NCI-H187 treated with DMSO at 0.1 percent for 48 hours (cell line): ENCODE results near the gene RAB22A.

Source experiments
- DNase-seq: peaks from one replicate; lab custom pipeline; 2025; lab: John Stamatoyannopoulos, UW

Gene RAB22A

GRCh38 chr20:58309591-58310290 lies at the start of gene RAB22A:
RAB22A (plus strand) TSS chr20:58309715; CDS start chr20:58309977, 262 bp downstream.
- no peak for DNase-seq

GRCh38 chr20:58260006-58260405 lies 49.5 kb upstream of the RAB22A start:
- no peak for DNase-seq

DNA sequence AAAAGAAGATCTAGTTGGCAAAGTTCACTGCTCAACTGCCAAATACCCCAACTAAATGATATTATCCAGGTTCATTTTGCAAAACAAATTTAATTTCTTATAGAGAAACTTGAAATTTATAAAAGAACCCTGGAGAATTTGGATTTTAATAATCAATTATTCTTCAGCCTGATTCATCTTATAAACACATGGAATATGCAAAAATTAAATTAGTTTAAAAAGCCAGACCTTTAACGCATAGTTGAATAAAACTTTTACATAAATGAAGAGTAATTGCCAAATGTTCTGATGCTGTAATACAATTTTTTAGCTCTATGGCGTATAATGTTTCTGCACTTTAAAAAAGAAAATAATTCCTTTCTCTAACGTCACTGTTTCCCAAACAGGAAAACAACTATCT lies 47.9 kb upstream of the RAB22A start:
- DNase-seq: no peak

DNA sequence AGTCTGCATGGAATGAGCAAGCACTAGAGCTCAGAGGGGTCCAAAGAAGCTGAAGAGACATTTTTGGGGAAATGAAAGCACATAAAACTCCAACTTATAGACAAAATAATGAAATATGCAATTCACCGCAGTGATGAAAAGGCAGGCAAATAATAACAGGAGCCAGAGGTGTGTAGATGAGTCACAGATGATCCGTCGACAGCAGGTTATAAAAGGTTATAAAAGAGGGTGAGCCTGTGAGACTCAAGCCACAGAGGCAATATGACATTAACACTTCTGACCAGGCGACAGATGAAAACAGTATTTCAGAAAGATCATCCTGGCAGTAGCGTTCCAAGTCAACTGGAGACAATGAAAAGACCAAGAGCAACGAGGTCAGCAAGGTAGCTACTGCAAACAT lies 45.2 kb upstream of the RAB22A start:
- DNase-seq: no peak

DNA sequence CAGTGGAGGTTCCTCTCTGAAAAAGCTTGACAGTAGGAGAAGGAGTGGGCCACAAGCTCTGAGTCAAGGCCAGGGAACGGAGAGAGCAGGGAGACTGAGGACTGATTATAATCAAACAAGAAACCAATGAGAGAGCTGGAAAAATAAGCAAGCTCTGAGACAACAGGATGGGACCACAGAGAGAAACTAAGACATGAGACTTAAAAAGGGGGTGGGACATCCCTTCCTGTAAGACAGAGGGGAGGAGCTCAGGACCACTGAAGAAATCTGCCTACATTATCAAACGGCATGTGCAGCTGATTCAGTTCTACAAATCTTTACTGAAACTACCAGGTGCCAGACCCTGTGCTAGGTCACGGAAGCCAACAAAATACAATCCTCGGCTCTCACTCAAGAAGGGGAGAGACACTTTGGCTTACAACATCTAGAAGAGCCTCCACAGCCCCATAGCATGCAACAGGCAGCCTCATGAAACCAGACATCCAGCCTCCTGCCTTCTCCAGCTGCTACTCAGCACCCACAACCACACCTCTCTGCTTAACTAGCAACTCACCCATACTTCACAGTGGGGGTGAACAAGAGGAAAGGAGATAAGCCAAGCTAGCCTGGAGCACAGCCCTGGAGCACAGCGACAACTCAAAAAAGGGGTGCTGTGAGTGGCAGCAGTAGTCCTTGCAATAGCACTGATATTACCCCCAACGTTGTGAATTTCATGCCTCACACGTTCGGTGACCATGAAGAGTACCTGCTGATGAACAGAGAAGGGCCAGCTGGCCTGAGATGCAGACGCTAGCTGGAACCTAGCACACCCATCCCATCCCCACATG lies 41.9 kb upstream of the RAB22A start:
- no peak for DNase-seq

GRCh38 chr20:58268421-58268821 lies 41.1 kb upstream of the RAB22A start:
- no peak for DNase-seq

GRCh38 chr20:58268936-58269619 lies 40.4 kb upstream of the RAB22A start:
- DNase-seq: no peak

DNA sequence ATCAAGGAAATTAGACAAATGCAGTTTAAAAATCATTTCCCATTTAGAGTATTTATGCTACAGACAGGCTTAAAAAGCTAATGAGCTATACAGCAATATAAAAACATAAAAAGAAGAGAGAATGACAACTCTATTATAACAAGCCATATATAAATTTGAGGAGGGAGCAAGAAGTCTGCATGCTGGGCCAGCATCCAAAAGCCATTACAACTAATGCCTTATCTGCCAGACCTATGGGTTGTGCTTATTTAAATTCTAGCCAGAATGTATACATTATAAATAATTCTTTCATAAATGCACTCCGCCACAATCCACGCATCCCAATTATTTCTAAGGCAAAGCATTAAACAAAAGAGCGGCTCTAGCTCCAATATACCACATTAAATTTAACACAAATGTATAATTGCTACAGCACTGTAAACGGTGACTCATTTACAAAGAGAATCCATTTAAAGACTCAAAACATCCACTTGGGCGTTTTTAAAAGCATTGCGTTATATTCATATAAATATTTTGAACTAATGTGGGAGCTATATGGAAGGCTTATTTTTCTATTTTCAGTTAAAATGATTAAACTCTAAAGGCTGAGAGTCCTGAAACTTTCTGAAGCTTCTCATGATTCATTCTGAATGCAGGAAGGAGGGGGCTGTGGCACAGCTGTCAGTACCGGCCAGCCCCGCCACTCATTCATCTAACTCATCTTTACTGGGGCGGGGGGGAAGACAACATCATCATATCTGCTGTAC lies 37.7 kb upstream of the RAB22A start:
- no peak for DNase-seq

DNA sequence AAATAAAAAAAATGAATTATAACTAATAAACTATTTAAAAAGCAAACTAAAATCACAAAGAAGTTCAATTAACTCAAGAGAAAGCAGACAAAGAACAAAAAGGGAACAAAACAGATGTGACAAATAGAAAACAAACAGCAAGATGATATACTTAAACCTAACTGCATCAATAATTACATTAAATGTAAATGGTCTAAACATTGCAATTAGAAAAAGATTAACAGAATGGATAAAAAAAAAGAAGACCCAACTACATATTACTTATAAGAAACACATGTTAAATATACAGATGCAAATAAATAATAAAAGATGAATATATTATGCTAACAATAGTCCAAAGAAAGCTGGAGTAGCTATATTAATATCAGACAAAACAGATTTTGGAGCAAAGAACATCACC lies 35.1 kb upstream of the RAB22A start:
- DNase-seq: no peak

GRCh38 chr20:58277107-58277506 lies 32.4 kb upstream of the RAB22A start:
- DNase-seq: no peak

DNA sequence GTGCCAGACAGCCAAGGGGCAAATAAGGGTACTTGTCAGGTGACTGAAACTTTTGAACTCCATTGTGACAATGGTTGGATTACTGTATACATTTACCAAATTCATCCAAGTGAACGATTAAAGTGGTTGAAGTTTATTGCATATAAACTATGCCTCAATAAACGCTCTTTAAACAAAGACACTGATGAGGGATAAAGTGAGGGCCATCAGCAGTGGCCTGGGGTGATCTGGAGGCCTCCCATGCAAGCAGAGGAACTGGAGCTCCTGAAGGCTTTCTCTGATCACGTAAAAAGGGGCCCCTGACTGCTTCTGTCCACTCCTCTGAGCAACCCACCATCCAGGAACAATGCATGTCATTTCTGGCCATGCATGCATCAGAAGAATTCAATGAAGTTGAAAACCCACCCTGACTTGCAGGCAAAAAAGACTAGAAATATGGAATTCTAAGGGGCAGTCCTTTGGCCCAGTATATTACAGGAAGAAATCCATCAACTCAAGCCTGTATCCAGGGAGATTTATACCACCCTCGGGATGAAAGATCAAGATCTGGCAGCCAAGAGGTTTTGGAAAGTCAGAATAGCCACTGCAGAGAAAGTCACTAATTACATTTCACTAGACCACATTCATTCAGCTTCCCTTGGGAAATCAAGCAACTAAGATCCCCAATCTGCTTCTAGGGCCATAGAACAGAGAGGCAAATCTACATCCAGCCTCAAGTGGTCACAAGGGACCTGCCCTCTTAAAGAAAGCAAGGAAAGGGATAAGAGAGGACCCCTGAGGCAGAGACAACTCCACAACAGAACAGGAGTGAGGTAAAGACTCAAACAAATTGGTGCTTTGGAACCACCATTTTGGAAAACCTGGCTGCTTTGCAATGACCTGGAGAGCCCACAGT lies 31.7 kb upstream of the RAB22A start:
- peak; percentile 66 for DNase-seq

- DNase-seq: no peak
Observed at GRCh38 chr20:58286729-58287128, 22.8 kb upstream of the RAB22A start.

GRCh38 chr20:58287638-58288037 lies 21.9 kb upstream of the RAB22A start:
- DNase-seq: no peak

- no peak for DNase-seq
Observed at GRCh38 chr20:58289143-58289542, 20.4 kb upstream of the RAB22A start.

DNA sequence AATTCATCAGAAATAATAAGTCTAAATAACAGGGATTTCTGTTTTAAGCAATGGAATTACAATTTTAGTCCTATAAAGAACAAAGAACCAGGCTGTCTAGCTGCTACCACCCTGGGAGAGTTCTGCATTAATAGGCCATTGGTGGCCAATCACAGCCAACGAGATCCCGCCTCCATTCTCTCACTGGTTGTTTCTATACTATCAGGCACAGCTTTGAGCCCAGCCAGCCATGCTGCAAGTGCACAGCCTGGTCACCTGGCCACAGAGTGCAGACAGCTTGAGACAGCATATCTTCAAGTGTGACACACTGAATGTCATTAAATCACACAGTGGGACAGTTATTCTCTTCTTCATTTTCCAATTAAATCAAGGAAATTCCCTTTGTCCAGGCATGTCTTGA lies 16.1 kb upstream of the RAB22A start:
- DNase-seq: no peak

DNA sequence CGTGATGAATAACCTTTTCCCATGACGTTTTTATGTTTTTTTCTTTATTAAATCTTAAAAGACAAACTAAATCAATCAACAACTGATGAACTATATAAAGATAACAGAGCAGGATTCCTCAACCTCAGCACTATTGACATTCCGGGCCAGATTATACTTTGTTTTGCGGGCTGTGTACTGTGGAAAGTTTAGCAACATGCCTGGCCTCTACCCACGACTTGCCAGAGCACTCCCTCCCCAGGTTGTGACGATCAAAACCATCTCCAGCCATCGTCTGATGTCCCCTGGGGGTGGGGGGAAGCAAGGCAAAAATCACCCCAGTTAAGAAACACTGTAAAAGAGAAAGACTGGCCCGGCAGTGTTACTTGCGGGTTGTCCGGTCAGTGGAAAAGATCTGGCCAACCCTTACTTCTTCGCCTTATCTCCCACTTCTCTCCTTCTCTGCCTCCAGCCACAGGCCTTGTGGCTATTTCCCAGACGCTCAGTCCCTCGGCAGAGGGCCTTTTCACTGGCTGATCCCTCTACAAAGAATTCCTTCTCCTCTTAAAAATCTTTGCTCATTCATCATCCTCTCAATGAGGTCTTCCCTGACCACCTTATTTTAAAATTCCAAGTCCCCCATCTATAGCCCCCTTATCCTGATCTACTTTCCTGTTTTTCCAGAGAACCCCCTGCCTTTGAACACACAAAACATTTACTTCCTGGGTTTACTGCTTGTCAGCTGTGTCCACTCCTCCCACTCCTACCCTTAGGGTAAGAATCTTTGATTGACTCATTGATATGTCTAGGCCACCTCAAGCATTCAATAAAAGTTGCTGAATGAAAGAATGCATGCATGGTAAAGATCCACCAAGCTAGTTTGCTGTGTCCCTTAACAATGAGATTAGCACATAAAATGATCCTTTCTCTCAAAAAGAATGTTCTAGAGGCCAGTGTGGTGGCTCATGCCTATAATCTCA lies 14.7 kb upstream of the RAB22A start:
- DNase-seq: no peak

DNA sequence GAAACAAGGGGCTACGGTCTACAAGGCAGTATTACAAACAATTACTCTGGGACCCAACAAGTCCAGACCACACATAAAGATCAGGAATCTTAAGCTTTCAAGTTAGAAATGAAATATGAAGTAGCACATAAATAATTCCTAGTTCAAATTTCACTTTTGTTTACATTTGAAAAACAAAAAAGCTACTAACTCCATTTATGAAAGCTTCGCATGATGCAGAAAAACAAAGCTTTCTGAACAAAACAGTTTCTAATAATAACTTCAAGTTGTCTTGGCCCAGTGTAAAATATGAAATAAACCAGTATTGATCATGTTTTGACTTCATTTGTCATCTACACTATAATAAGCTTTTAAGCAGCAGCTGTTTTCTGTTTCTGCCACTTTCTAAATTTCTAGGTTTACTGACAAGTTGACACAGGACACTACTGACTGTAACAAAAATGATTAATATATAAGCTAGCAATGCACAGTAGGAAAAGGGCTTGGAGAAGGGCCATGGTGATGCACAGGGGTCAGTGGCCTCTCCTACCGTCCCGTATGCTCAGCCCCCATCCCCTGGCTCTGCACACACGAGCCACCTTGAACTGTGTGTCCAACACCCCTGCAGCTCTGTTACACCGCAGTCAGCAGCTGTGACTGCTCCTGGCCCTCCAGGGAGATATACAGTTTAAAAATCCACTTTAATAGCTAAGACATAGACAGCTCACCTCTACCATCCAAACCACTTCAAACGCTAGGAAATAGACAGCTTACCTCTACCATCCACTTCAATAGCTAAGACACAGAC lies 13.3 kb upstream of the RAB22A start:
- DNase-seq: peak; percentile 43

GRCh38 chr20:58297394-58297793 lies 12.1 kb upstream of the RAB22A start:
- DNase-seq: no peak

GRCh38 chr20:58300321-58300720 lies 9.2 kb upstream of the RAB22A start:
- no peak for DNase-seq
